HEK293 (cell line): ENCODE results near the gene MYO3A.

Experiments
- CTCF ChIA-PET: fragments of 350-600 bp; formaldehyde crosslinking; extraction: SDS; loops from one replicate; lab custom pipeline; 2021; ENCODE audit warnings: antibody characterized with exemption; lab: Yijun Ruan, JAX
- POLR2A ChIA-PET: fragments of 300-600 bp; formaldehyde crosslinking; extraction: SDS; loops from one replicate; lab custom pipeline; 2020; ENCODE audit warnings: antibody characterized with exemption, inconsistent platforms; lab: Yijun Ruan, JAX
- H3K27ac ChIP-seq: fragments of 200-500 bp; sonication (Bioruptor generic); 2 replicates; pipeline ENCODE4 v1.5.1; 2014; ENCODE audit warnings: low read depth, low read length, control low read depth, inconsistent platforms; ENCODE audit errors: extremely low read depth
- H3K36me3 ChIP-seq, 2 experiments: fragments of 200-500 bp in 1 of 2; sonication (Bioruptor generic) in 1 of 2; 1 replicate in 1 of 2; 2 replicates in 1 of 2; pipeline ENCODE4 v1.5.1; 2014 to 2017; ENCODE audit warnings: inconsistent platforms in 2 of 2, low read length in 2 of 2; ENCODE audit not compliant: control insufficient read depth in 2 of 2, insufficient read depth in 1 of 2
- H3K4me1 ChIP-seq: fragments of 200-500 bp; sonication (Bioruptor generic); 2 replicates; pipeline ENCODE4 v1.5.1; 2014; ENCODE audit warnings: mild to moderate bottlenecking, low read length, inconsistent platforms; ENCODE audit not compliant: control insufficient read depth, insufficient read depth
- H3K4me3 ChIP-seq: 2 replicates; pipeline ENCODE4 v1.5.1; 2011; ENCODE audit warnings: low read depth, mild to moderate bottlenecking, control low read depth, low read length, moderate library complexity
- H3K9me3 ChIP-seq: fragments of 200-500 bp; sonication (Bioruptor generic); 2 replicates; pipeline ENCODE4 v1.5.1; 2014; ENCODE audit warnings: low read depth, low read length, inconsistent platforms; ENCODE audit not compliant: control insufficient read depth, insufficient read depth
- BCL11A ChIP-seq: fragments of 450-650 bp; formaldehyde crosslinking; IDR thresholded peaks from 2 replicates; pipeline ENCODE4 v1.5.1; 2016; ENCODE audit warnings: low read depth, missing biosample characterization, missing genetic modification characterization
- BCL11B ChIP-seq: fragments of 450-650 bp; formaldehyde crosslinking; IDR thresholded peaks from 2 replicates; pipeline ENCODE4 v1.5.1; 2016; ENCODE audit warnings: low read depth, missing biosample characterization, missing genetic modification characterization
- EGR2 ChIP-seq: fragments of 450-650 bp; formaldehyde crosslinking; IDR thresholded peaks from 2 replicates; pipeline ENCODE4 v1.5.1; 2016; ENCODE audit warnings: low read depth, missing biosample characterization, missing genetic modification characterization
- MZF1 ChIP-seq: fragments of 450-650 bp; formaldehyde crosslinking; IDR thresholded peaks from 2 replicates; pipeline ENCODE4 v1.5.1; 2017; ENCODE audit warnings: missing biosample characterization, missing genetic modification characterization, borderline replicate concordance
- REPIN1 ChIP-seq: fragments of 450-650 bp; formaldehyde crosslinking; IDR thresholded peaks from 2 replicates; pipeline ENCODE4 v1.5.1; 2017; ENCODE audit warnings: missing biosample characterization, missing genetic modification characterization, low read depth
- TRIM28 ChIP-seq: IDR thresholded peaks from 2 replicates; pipeline ENCODE4 v1.6.1; 2011; ENCODE audit warnings: low read length, control low read depth, borderline replicate concordance
- ZBTB10 ChIP-seq: fragments of 450-650 bp; formaldehyde crosslinking; IDR thresholded peaks from 2 replicates; pipeline ENCODE4 v1.5.1; 2016; ENCODE audit warnings: missing biosample characterization, missing genetic modification characterization
- ZFHX2 ChIP-seq: fragments of 450-650 bp; formaldehyde crosslinking; conservative IDR thresholded peaks from 2 replicates; pipeline ENCODE4 v1.5.1; 2016; ENCODE audit warnings: missing biosample characterization, missing genetic modification characterization
- ZFP3 ChIP-seq: fragments of 450-650 bp; formaldehyde crosslinking; IDR thresholded peaks from 2 replicates; pipeline ENCODE4 v1.5.1; 2016; ENCODE audit warnings: low read depth, missing biosample characterization, missing genetic modification characterization
- ZFP37 ChIP-seq: fragments of 450-650 bp; formaldehyde crosslinking; IDR thresholded peaks from 2 replicates; pipeline ENCODE4 v1.5.1; 2016; ENCODE audit warnings: missing biosample characterization, missing genetic modification characterization
- ZNF132 ChIP-seq: fragments of 450-650 bp; formaldehyde crosslinking; IDR thresholded peaks from 2 replicates; pipeline ENCODE4 v1.5.1; 2017; ENCODE audit warnings: missing biosample characterization, missing genetic modification characterization, borderline replicate concordance
- ZNF169 ChIP-seq: fragments of 450-650 bp; formaldehyde crosslinking; IDR thresholded peaks from 2 replicates; pipeline ENCODE4 v1.5.1; 2016; ENCODE audit warnings: missing biosample characterization, missing genetic modification characterization
- ZNF292 ChIP-seq: fragments of 450-650 bp; formaldehyde crosslinking; IDR thresholded peaks from 2 replicates; pipeline ENCODE4 v1.5.1; 2016; ENCODE audit warnings: low read depth, missing biosample characterization, missing genetic modification characterization, borderline replicate concordance
- ZNF37A ChIP-seq: fragments of 450-650 bp; IDR thresholded peaks from 2 replicates; pipeline ENCODE4 v1.5.1; 2018; ENCODE audit warnings: missing biosample characterization, missing genetic modification characterization
- ZNF416 ChIP-seq: fragments of 450-650 bp; formaldehyde crosslinking; IDR thresholded peaks from 2 replicates; pipeline ENCODE4 v1.5.1; 2016; ENCODE audit warnings: missing biosample characterization, missing genetic modification characterization
- ZNF501 ChIP-seq: fragments of 450-650 bp; formaldehyde crosslinking; IDR thresholded peaks from 2 replicates; pipeline ENCODE4 v1.5.1; 2016; ENCODE audit warnings: missing biosample characterization, missing genetic modification characterization
- ZNF544 ChIP-seq: fragments of 450-650 bp; formaldehyde crosslinking; IDR thresholded peaks from 2 replicates; pipeline ENCODE4 v1.5.0; 2017; ENCODE audit warnings: missing biosample characterization, missing genetic modification characterization
- ZNF548 ChIP-seq: fragments of 450-650 bp; formaldehyde crosslinking; IDR thresholded peaks from 2 replicates; pipeline ENCODE4 v1.5.1; 2016; ENCODE audit warnings: missing biosample characterization, missing genetic modification characterization
- ZNF560 ChIP-seq: fragments of 450-650 bp; formaldehyde crosslinking; IDR thresholded peaks from 2 replicates; pipeline ENCODE4 v1.5.1; 2017; ENCODE audit warnings: missing biosample characterization, missing genetic modification characterization, borderline replicate concordance
- ZNF610 ChIP-seq: fragments of 450-650 bp; formaldehyde crosslinking; IDR thresholded peaks from 2 replicates; pipeline ENCODE4 v1.5.1; 2016; ENCODE audit warnings: missing biosample characterization, missing genetic modification characterization, borderline replicate concordance
- ZNF837 ChIP-seq: fragments of 450-650 bp; formaldehyde crosslinking; IDR thresholded peaks from 2 replicates; pipeline ENCODE4 v1.5.1; 2016; ENCODE audit warnings: missing biosample characterization, missing genetic modification characterization
- ZSCAN30 ChIP-seq: fragments of 450-650 bp; IDR thresholded peaks from 2 replicates; pipeline ENCODE4 v1.5.1; 2018; ENCODE audit warnings: missing biosample characterization, mild to moderate bottlenecking, missing genetic modification characterization, moderate library complexity
- ZSCAN5A ChIP-seq: fragments of 450-650 bp; formaldehyde crosslinking; IDR thresholded peaks from 2 replicates; pipeline ENCODE4 v1.5.1; 2016; ENCODE audit warnings: missing biosample characterization, missing genetic modification characterization

The MYO3A gene

GRCh38 chr10:26238378-26238777, 304.3 kb downstream of the MYO3A start:
- H3K4me1 ChIP-seq: no peaks in the 10 kb centered on the region

GRCh38 chr10:26242706-26243350, 308.8 kb downstream of the MYO3A start:
- CTCF ChIA-PET: interaction anchor here (0.6 to 0.7 kb wide), 4 partner anchors 27 to 1090 kb away, joined by 3 to 5 read pairs (median 3); no protein-coding TSS in a partner anchor

More at GRCh38 chr10:26238378-26238777, 304.3 kb downstream of the MYO3A start:
- ChIA-PET POLR2A (no interaction called here), CTCF (interaction anchor here (0.6 to 0.8 kb wide), 3 partner anchors 73 to 537 kb away, joined by 3 read pairs; no protein-coding TSS in a partner anchor)
- Histone ChIP-seq H3K4me3 (no peak overlapping the region), H3K27ac (no peak overlapping the region), H3K9me3 (no peaks in the 10 kb centered on the region), H3K36me3 (no peaks in the 10 kb centered on the region)
- TF ChIP-seq ZNF416 (tag by site-specific recombination) (no peak), ZSCAN5A (tag by site-specific recombination) (no peak), ZSCAN30 (tag by site-specific recombination) (no peak), ZNF169 (tag by site-specific recombination) (no peak), ZNF544 (tag by site-specific recombination) (no peak), MZF1 (tag by site-specific recombination) (no peak), REPIN1 (tag by site-specific recombination) (no peak), TRIM28 (no peak), BCL11B (tag by site-specific recombination) (no peak)

More at GRCh38 chr10:26242706-26243350, 308.8 kb downstream of the MYO3A start:
- H3K4me1 ChIP-seq: no peaks in the 10 kb centered on the region
- no peak overlapping the region for H3K4me3 ChIP-seq
- POLR2A ChIA-PET: interaction anchor here (1.1 kb wide), 1 partner anchor 10 kb away, joined by 3 read pairs; no protein-coding TSS in a partner anchor
- H3K9me3 ChIP-seq: no peaks in the 10 kb centered on the region
- no peaks in the 10 kb centered on the region for H3K36me3 ChIP-seq
- no peak overlapping the region for H3K27ac ChIP-seq
- TF ChIP-seq ZNF837 (tag by site-specific recombination): no peak
- TF ChIP-seq EGR2 (tag by site-specific recombination): no peak
- TF ChIP-seq ZNF292 (tag by site-specific recombination): no peak
- no peak for TF ChIP-seq ZNF548 (tag by site-specific recombination)
- no peak for TF ChIP-seq ZNF501
- no peak for TF ChIP-seq ZNF132
- TF ChIP-seq BCL11A (tag by site-specific recombination): no peak
- TF ChIP-seq ZBTB10 (tag by site-specific recombination): no peak
- TF ChIP-seq ZNF560 (tag by site-specific recombination): no peak
- no peak for TF ChIP-seq ZFHX2 (tag by site-specific recombination)
- TF ChIP-seq ZFP3 (tag by site-specific recombination): no peak
- TF ChIP-seq ZNF37A (tag by site-specific recombination): no peak
- no peak for TF ChIP-seq ZFP37 (tag by site-specific recombination)
- TF ChIP-seq ZNF610 (tag by site-specific recombination): no peak
